ENCODE measurements around the gene TMEM167A.

The TMEM167A gene

DNA sequence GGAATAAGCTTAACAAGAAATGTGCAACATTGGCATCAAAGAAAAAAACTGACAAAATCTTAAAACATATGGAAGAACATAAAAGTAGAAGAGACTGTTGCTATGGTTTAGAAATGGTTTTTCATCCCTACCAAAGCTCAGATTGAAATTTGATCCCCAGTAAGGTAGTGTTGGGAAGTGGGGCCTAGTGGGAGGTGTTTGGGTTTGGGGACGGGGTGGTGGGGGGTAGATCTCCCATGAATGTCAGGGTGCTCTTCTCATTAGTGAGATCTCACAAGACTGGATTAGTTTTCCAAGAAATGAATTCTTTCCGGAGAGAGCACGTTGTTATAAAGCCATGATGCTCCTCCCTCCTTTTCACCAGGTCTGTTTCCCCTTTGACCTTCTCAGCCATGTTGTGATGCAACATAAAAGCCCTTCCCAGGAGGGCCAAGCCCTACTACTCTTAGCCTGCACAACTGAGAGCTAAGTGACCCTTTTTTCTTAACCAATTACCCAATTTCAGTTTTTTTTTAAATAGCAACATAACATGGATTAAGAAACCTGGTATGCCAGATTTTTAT lies 10.6 kb downstream of the TMEM167A start:
- Histone ChIP-seq H3K36me3 (ENCODE audit: control insufficient read depth, insufficient read depth, low read length) (peaks cover 1% of the 10 kb centered on the region), H3K9me3 (ENCODE audit: control insufficient read depth, low read length) (no peaks in the 10 kb centered on the region), H3K4me3 (ENCODE audit: insufficient read depth, low read depth, low read length, poor library complexity, severe bottlenecking) (no peak overlapping the region), H3K27ac (ENCODE audit: insufficient read depth, low read length, poor library complexity, severe bottlenecking) (no peak overlapping the region), H3K27me3 (replicated peaks; ENCODE audit: control insufficient read depth, insufficient read depth, low read length, poor library complexity, severe bottlenecking) (no peaks in the 10 kb centered on the region), H3K4me1 (ENCODE audit: control insufficient read depth, insufficient read depth, low read length, poor library complexity, severe bottlenecking) (no peaks in the 10 kb centered on the region)
- no peak for DNase-seq

DNA sequence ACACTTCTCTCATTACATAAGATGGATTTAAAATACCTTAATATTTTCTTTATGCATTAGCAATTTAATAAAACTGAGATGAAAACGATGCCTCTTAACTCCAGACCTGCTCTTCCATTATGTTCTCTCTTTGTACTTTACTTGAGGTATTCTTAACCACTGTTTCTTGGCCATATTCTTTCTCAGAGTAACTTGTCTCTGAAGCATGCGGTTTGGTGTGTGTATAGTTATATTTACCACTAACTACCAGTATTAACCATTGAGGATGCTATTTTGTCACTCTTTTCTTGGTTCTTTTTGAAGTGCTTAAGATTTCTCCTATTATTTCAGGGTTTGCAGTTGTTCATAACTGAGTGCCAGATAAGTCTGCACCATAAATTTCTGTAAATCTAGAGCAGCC lies 17.9 kb downstream of the TMEM167A start:
- Histone ChIP-seq H3K36me3 (ENCODE audit: control insufficient read depth, insufficient read depth, low read length) (peaks cover 28% of the 10 kb centered on the region), H3K27ac (ENCODE audit: insufficient read depth, low read length, poor library complexity, severe bottlenecking) (no peak overlapping the region), H3K4me3 (ENCODE audit: insufficient read depth, low read depth, low read length, poor library complexity, severe bottlenecking) (no peak overlapping the region), H3K27me3 (replicated peaks; ENCODE audit: control insufficient read depth, insufficient read depth, low read length, poor library complexity, severe bottlenecking) (no peaks in the 10 kb centered on the region), H3K9me3 (ENCODE audit: control insufficient read depth, low read length) (no peaks in the 10 kb centered on the region), H3K4me1 (ENCODE audit: control insufficient read depth, insufficient read depth, low read length, poor library complexity, severe bottlenecking) (no peaks in the 10 kb centered on the region)
- no peak for DNase-seq

GRCh38 chr5:83058726-83059125 lies 18.5 kb downstream of the TMEM167A start:
- H3K27ac ChIP-seq (ENCODE audit: insufficient read depth, low read length, poor library complexity, severe bottlenecking) = no peak overlapping the region
- peaks cover 34% of the 10 kb centered on the region for H3K36me3 ChIP-seq (ENCODE audit: control insufficient read depth, insufficient read depth, low read length)
- DNase-seq = no peak
- no peaks in the 10 kb centered on the region for H3K27me3 ChIP-seq (replicated peaks; ENCODE audit: control insufficient read depth, insufficient read depth, low read length, poor library complexity, severe bottlenecking)
- no peaks in the 10 kb centered on the region for H3K4me1 ChIP-seq (ENCODE audit: control insufficient read depth, insufficient read depth, low read length, poor library complexity, severe bottlenecking)
- H3K9me3 ChIP-seq (ENCODE audit: control insufficient read depth, low read length) = no peaks in the 10 kb centered on the region
- no peak overlapping the region for H3K4me3 ChIP-seq (ENCODE audit: insufficient read depth, low read depth, low read length, poor library complexity, severe bottlenecking)

DNA sequence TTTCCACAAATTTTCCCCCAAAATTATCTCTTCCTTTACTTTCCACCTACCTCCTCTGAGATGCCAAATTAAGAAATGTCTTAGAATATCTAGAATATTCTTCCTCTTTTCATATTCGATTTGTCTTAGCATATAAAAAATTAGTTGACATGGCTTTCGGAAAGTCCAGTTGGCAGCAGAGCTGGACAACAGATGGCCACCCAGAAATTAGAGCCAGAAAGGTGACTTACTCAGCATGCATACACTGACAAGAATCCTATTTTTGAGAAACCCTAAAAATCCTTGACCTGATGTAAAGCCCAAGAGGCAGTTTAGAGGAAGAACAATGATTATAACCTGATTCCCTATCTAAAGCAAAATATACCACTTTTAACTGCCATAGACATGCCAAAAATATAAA lies 22.0 kb downstream of the TMEM167A start:
- Histone ChIP-seq H3K9me3 (ENCODE audit: control insufficient read depth, low read length) (no peaks in the 10 kb centered on the region), H3K36me3 (ENCODE audit: control insufficient read depth, insufficient read depth, low read length) (peaks cover 27% of the 10 kb centered on the region), H3K4me1 (ENCODE audit: control insufficient read depth, insufficient read depth, low read length, poor library complexity, severe bottlenecking) (no peaks in the 10 kb centered on the region), H3K27me3 (replicated peaks; ENCODE audit: control insufficient read depth, insufficient read depth, low read length, poor library complexity, severe bottlenecking) (no peaks in the 10 kb centered on the region), H3K4me3 (ENCODE audit: insufficient read depth, low read depth, low read length, poor library complexity, severe bottlenecking) (no peak overlapping the region), H3K27ac (ENCODE audit: insufficient read depth, low read length, poor library complexity, severe bottlenecking) (no peak overlapping the region)
- no peak for DNase-seq

DNA sequence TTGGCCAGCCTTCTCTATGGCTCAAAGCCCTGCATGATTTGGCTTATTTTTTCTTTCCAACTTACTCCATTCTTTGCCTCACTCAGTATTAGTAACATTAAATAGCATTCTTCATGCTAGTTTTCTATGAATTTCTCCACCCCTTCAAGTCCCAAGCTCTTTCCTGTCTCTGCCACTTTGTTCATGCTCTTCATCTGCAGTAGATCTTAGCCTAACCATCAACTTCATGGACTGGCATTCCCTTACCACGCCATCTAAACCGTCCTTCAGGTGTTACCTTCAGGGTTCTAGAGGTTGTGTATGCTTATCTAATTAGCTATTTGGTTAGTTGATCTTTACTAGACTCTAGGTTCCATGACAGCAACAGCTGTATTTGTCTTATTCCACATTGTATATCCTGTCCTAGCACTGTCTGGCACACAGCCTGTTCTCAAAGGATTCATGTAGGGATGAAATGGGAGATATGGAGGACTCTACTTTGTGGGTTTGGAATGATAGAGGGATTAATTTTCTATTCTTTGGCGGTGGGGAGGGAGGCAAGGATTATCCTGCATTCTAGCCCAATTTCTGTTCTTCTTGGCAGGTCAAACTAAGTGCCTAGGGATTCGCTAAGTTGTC lies 26.4 kb downstream of the TMEM167A start:
- H3K36me3 ChIP-seq (ENCODE audit: control insufficient read depth, insufficient read depth, low read length) = peaks cover 10% of the 10 kb centered on the region
- no peak overlapping the region for H3K27ac ChIP-seq (ENCODE audit: insufficient read depth, low read length, poor library complexity, severe bottlenecking)
- no peak overlapping the region for H3K4me3 ChIP-seq (ENCODE audit: insufficient read depth, low read depth, low read length, poor library complexity, severe bottlenecking)
- no peaks in the 10 kb centered on the region for H3K27me3 ChIP-seq (replicated peaks; ENCODE audit: control insufficient read depth, insufficient read depth, low read length, poor library complexity, severe bottlenecking)
- no peak for DNase-seq
- no peaks in the 10 kb centered on the region for H3K4me1 ChIP-seq (ENCODE audit: control insufficient read depth, insufficient read depth, low read length, poor library complexity, severe bottlenecking)
- no peaks in the 10 kb centered on the region for H3K9me3 ChIP-seq (ENCODE audit: control insufficient read depth, low read length)

- no peaks in the 10 kb centered on the region for H3K27me3 ChIP-seq (replicated peaks; ENCODE audit: control insufficient read depth, insufficient read depth, low read length, poor library complexity, severe bottlenecking)
- no peak overlapping the region for H3K27ac ChIP-seq (ENCODE audit: insufficient read depth, low read length, poor library complexity, severe bottlenecking)
- DNase-seq = no peak
- H3K4me1 ChIP-seq (ENCODE audit: control insufficient read depth, insufficient read depth, low read length, poor library complexity, severe bottlenecking) = no peaks in the 10 kb centered on the region
- H3K4me3 ChIP-seq (ENCODE audit: insufficient read depth, low read depth, low read length, poor library complexity, severe bottlenecking) = no peak overlapping the region
- peaks cover 10% of the 10 kb centered on the region for H3K36me3 ChIP-seq (ENCODE audit: control insufficient read depth, insufficient read depth, low read length)
- no peaks in the 10 kb centered on the region for H3K9me3 ChIP-seq (ENCODE audit: control insufficient read depth, low read length)
Observed at GRCh38 chr5:83049370-83049885, 27.8 kb downstream of the TMEM167A start.

GRCh38 chr5:83048811-83049210 lies 28.4 kb downstream of the TMEM167A start:
- DNase-seq = no peak
- no peaks in the 10 kb centered on the region for H3K4me1 ChIP-seq (ENCODE audit: control insufficient read depth, insufficient read depth, low read length, poor library complexity, severe bottlenecking)
- H3K27ac ChIP-seq (ENCODE audit: insufficient read depth, low read length, poor library complexity, severe bottlenecking) = no peak overlapping the region

DNA sequence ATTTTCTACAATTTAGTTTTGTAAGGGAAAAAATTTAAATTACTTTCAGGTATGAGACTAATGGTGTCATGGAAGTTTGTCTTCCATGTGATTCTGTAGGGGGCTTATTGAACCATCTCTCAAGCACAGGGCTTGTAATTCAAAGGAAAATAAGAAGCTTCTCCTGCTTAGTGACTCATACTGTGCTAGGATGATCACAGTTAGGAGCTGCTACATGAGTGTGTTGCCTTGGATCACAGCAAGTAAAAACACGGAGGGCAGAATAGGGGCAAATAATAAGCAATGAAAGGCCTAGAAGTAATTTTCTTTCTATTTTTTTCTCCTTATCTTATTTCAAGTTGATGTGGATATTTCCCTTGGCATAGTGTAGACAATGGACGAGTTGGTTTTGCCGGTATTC lies 28.9 kb downstream of the TMEM167A start:
- H3K27ac ChIP-seq (ENCODE audit: insufficient read depth, low read length, poor library complexity, severe bottlenecking) = no peak overlapping the region
- H3K4me3 ChIP-seq (ENCODE audit: insufficient read depth, low read depth, low read length, poor library complexity, severe bottlenecking) = no peak overlapping the region
- no peaks in the 10 kb centered on the region for H3K4me1 ChIP-seq (ENCODE audit: control insufficient read depth, insufficient read depth, low read length, poor library complexity, severe bottlenecking)
- H3K9me3 ChIP-seq (ENCODE audit: control insufficient read depth, low read length) = no peaks in the 10 kb centered on the region
- no peak for DNase-seq
- H3K27me3 ChIP-seq (replicated peaks; ENCODE audit: control insufficient read depth, insufficient read depth, low read length, poor library complexity, severe bottlenecking) = no peaks in the 10 kb centered on the region
- H3K36me3 ChIP-seq (ENCODE audit: control insufficient read depth, insufficient read depth, low read length) = peaks cover 4% of the 10 kb centered on the region

More at GRCh38 chr5:83048811-83049210, 28.4 kb downstream of the TMEM167A start:
- peaks cover 5% of the 10 kb centered on the region for H3K36me3 ChIP-seq (ENCODE audit: control insufficient read depth, insufficient read depth, low read length)
- H3K9me3 ChIP-seq (ENCODE audit: control insufficient read depth, low read length) = no peaks in the 10 kb centered on the region
- H3K4me3 ChIP-seq (ENCODE audit: insufficient read depth, low read depth, low read length, poor library complexity, severe bottlenecking) = no peak overlapping the region
- H3K27me3 ChIP-seq (replicated peaks; ENCODE audit: control insufficient read depth, insufficient read depth, low read length, poor library complexity, severe bottlenecking) = no peaks in the 10 kb centered on the region

GRCh38 chr5:83044926-83045325 lies 32.3 kb downstream of the TMEM167A start:
- no peak for DNase-seq
- Histone ChIP-seq H3K27ac (ENCODE audit: insufficient read depth, low read length, poor library complexity, severe bottlenecking) (no peak overlapping the region), H3K4me3 (ENCODE audit: insufficient read depth, low read depth, low read length, poor library complexity, severe bottlenecking) (no peak overlapping the region), H3K9me3 (ENCODE audit: control insufficient read depth, low read length) (no peaks in the 10 kb centered on the region), H3K27me3 (replicated peaks; ENCODE audit: control insufficient read depth, insufficient read depth, low read length, poor library complexity, severe bottlenecking) (no peaks in the 10 kb centered on the region), H3K36me3 (ENCODE audit: control insufficient read depth, insufficient read depth, low read length) (no peaks in the 10 kb centered on the region), H3K4me1 (ENCODE audit: control insufficient read depth, insufficient read depth, low read length, poor library complexity, severe bottlenecking) (no peaks in the 10 kb centered on the region)

GRCh38 chr5:83042507-83042906 lies 34.7 kb downstream of the TMEM167A start:
- no peak overlapping the region for H3K4me3 ChIP-seq (ENCODE audit: insufficient read depth, low read depth, low read length, poor library complexity, severe bottlenecking)
- no peaks in the 10 kb centered on the region for H3K4me1 ChIP-seq (ENCODE audit: control insufficient read depth, insufficient read depth, low read length, poor library complexity, severe bottlenecking)
- no peaks in the 10 kb centered on the region for H3K9me3 ChIP-seq (ENCODE audit: control insufficient read depth, low read length)
- no peak for DNase-seq
- H3K36me3 ChIP-seq (ENCODE audit: control insufficient read depth, insufficient read depth, low read length) = no peaks in the 10 kb centered on the region
- no peaks in the 10 kb centered on the region for H3K27me3 ChIP-seq (replicated peaks; ENCODE audit: control insufficient read depth, insufficient read depth, low read length, poor library complexity, severe bottlenecking)
- no peak overlapping the region for H3K27ac ChIP-seq (ENCODE audit: insufficient read depth, low read length, poor library complexity, severe bottlenecking)
